IMR-90 (cell line): ENCODE measurements around the gene MEGF11. TPM values are rescaled to one million over a fixed set of nuclear protein-coding genes. Genes with fewer than 3 reads are reported as not detected.

ENCODE experiments used
- ATAC-seq: fragments of 200-7000 bp; cut with Tn5 transposase; 2 replicates; pipeline ENCODE4 v1.9.1; 2020; ENCODE audit warnings: low read depth, mild to moderate bottlenecking, moderate library complexity
- BruUV-seq: library from RNA; stranded (reverse); fragments of 400-500 nt; replicated peaks from 2 replicates; lab custom pipeline; 2021; lab: Mats Ljungman, UMichigan
- CTCF ChIA-PET: fragments of 300-600 bp; formaldehyde crosslinking; extraction: SDS; loops from one replicate; lab custom pipeline; 2021; ENCODE audit warnings: antibody characterized with exemption; lab: Yijun Ruan, JAX
- POLR2A ChIA-PET: fragments of 300-600 bp; sonication (Branson Sonifier 250); formaldehyde crosslinking; loops from one replicate; lab custom pipeline; 2022; ENCODE audit warnings: antibody characterized with exemption; ENCODE audit not compliant: unreplicated experiment; lab: Charles Lee
- DNase-seq: peaks from one replicate; pipeline ENCODE4 v3.0.0; 2013
- H2AFZ ChIP-seq: replicated peaks from 2 replicates; pipeline ENCODE3; 2013; ENCODE audit warnings: low read length, mild to moderate bottlenecking; ENCODE audit not compliant: poor library complexity
- H2AK5ac ChIP-seq: 2 replicates; pipeline ENCODE4 v1.6.1; 2013; ENCODE audit warnings: low read depth, low read length, inconsistent platforms
- H2AK9ac ChIP-seq: replicated peaks from 2 replicates; pipeline ENCODE3; 2013; ENCODE audit warnings: mild to moderate bottlenecking, low read depth, low read length, moderate library complexity; ENCODE audit not compliant: poor library complexity
- H2BK120ac ChIP-seq: 2 replicates; pipeline ENCODE4 v1.6.1; 2013; ENCODE audit warnings: low read depth, low read length, inconsistent platforms
- H2BK15ac ChIP-seq: 3 replicates; pipeline ENCODE4 v1.6.1; 2013; ENCODE audit warnings: low read depth, low read length, inconsistent platforms
- H2BK20ac ChIP-seq: 2 replicates; pipeline ENCODE4 v1.6.1; 2013; ENCODE audit warnings: low read depth, mild to moderate bottlenecking, inconsistent platforms, low read length, moderate library complexity
- H2BK5ac ChIP-seq: 2 replicates; pipeline ENCODE4 v1.6.1; 2013; ENCODE audit warnings: mild to moderate bottlenecking, low read depth, low read length, inconsistent platforms; ENCODE audit not compliant: poor library complexity, severe bottlenecking
- H3K14ac ChIP-seq: replicated peaks from 2 replicates; pipeline ENCODE4 v1.6.1; 2013; ENCODE audit warnings: low read depth, low read length, inconsistent platforms
- H3K18ac ChIP-seq: 2 replicates; pipeline ENCODE4 v1.6.1; 2013; ENCODE audit warnings: low read depth, low read length, control low read depth
- H3K23ac ChIP-seq: 2 replicates; pipeline ENCODE4 v1.6.1; 2013; ENCODE audit warnings: low read depth, low read length, inconsistent platforms
- H3K27ac ChIP-seq: 2 replicates; pipeline ENCODE4 v1.5.1; 2013; ENCODE audit warnings: mild to moderate bottlenecking, control low read depth, low read length; ENCODE audit not compliant: insufficient read depth
- H3K27me3 ChIP-seq: 2 replicates; pipeline ENCODE4 v1.6.1; 2013; ENCODE audit warnings: low read length; ENCODE audit not compliant: control insufficient read depth, insufficient read depth
- H3K36me3 ChIP-seq: 2 replicates; pipeline ENCODE4 v1.6.1; 2013; ENCODE audit warnings: low read length, mixed read lengths; ENCODE audit not compliant: control insufficient read depth, insufficient read depth
- H3K4ac ChIP-seq: 2 replicates; pipeline ENCODE4 v1.6.1; 2013; ENCODE audit warnings: low read depth, low read length, inconsistent platforms
- H3K4me1 ChIP-seq: 2 replicates; pipeline ENCODE4 v1.6.1; 2013; ENCODE audit warnings: low read length, mixed read lengths; ENCODE audit not compliant: control insufficient read depth, insufficient read depth
- H3K4me2 ChIP-seq: 2 replicates; pipeline ENCODE4 v1.6.1; 2013; ENCODE audit warnings: low read depth, mild to moderate bottlenecking, control low read depth, low read length, moderate library complexity
- H3K4me3 ChIP-seq: 2 replicates; pipeline ENCODE4 v1.5.1; 2013; ENCODE audit warnings: low read depth, mild to moderate bottlenecking, control low read depth, low read length, moderate library complexity; ENCODE audit not compliant: insufficient read depth
- H3K56ac ChIP-seq: 2 replicates; pipeline ENCODE4 v1.6.1; 2013; ENCODE audit warnings: low read length, inconsistent platforms; ENCODE audit not compliant: insufficient read depth; ENCODE audit errors: extremely low read depth
- H3K79me1 ChIP-seq, 2 experiments: 2 replicates each; pipeline ENCODE4 v1.6.1; 2013; ENCODE audit warnings: low read length in 2 of 2, inconsistent platforms in 1 of 2, low read depth in 1 of 2
- H3K9ac ChIP-seq: 2 replicates; pipeline ENCODE4 v1.6.1; 2013; ENCODE audit warnings: low read depth, low read length, control low read depth
- H3K9me1 ChIP-seq: 2 replicates; pipeline ENCODE4 v1.6.1; 2013; ENCODE audit warnings: low read length, inconsistent platforms; ENCODE audit not compliant: insufficient read depth
- H3K9me3 ChIP-seq: 2 replicates; pipeline ENCODE4 v1.6.1; 2013; ENCODE audit warnings: low read length; ENCODE audit not compliant: control insufficient read depth, insufficient read depth
- H4K20me1 ChIP-seq: 2 replicates; pipeline ENCODE4 v1.6.1; 2013; ENCODE audit warnings: low read length, inconsistent platforms; ENCODE audit not compliant: insufficient read depth
- H4K5ac ChIP-seq: 2 replicates; pipeline ENCODE4 v1.6.1; 2013; ENCODE audit warnings: mild to moderate bottlenecking, low read depth, low read length, control low read depth
- H4K8ac ChIP-seq, 2 experiments: 2 replicates each; pipeline ENCODE4 v1.6.1; 2013; ENCODE audit warnings: low read depth in 2 of 2, low read length in 2 of 2, control low read depth in 1 of 2, inconsistent platforms in 1 of 2
- H4K91ac ChIP-seq: 2 replicates; pipeline ENCODE4 v1.6.1; 2013; ENCODE audit warnings: low read depth, low read length, inconsistent platforms; ENCODE audit not compliant: insufficient read depth
- RCOR1 ChIP-seq: IDR thresholded peaks from 2 replicates; pipeline ENCODE4 v1.6.1; 2012; ENCODE audit warnings: mild to moderate bottlenecking, low read length, improper control_type of control experiment; ENCODE audit not compliant: insufficient replicate concordance
- whole genome bisulfite sequencing, 2 experiments: methylation state at CpG; one replicate each; pipeline versions ENCODE4 v1.1.5 to v1.1.7; 2013; ENCODE audit warnings: missing lambda C conversion rate in 2 of 2; ENCODE audit not compliant: insufficient read length in 1 of 2; ENCODE audit errors: extremely low coverage in 2 of 2; 5-methylcytosine and 5-hydroxymethylcytosine counted together
- dilution Hi-C: fragments of 300-500 bp; cut with HindIII; formaldehyde crosslinking; loops from one replicate; pipeline ENCODE4 v1.14.3; 2018; ENCODE audit warnings: low sequenced_read_pairs; ENCODE audit not compliant: unreplicated experiment
- in situ Hi-C: fragments of 300-500 bp; cut with MboI; formaldehyde crosslinking; loops from 3 replicates; pipeline ENCODE4 v1.14.3; 2019; ENCODE audit warnings: low sequenced_read_pairs, inconsistent platforms, mixed read lengths
- intact Hi-C: fragments of 100-400 bp; cut with micrococcal nuclease; formaldehyde crosslinking; loops from 2 replicates; pipeline ENCODE4 v1.10.0; 2022
- polyA plus RNA-seq, 3 experiments: library from polyadenylated mRNA; depleted of rRNA; stranded (reverse); fragments of >200 nt; gene quantifications; 2 replicates each; pipeline ENCODE4 v1.2.3, GENCODE V29; 2012; ENCODE audit warnings: low replicate concordance in 1 of 3
- total RNA-seq: library from RNA; depleted of rRNA; stranded (reverse); fragments of >200 nt; gene quantifications from 2 replicates; pipeline ENCODE4 v1.2.3, GENCODE V29; 2012

The MEGF11 gene
- total and polyA plus RNA-seq, 2 of the 4 experiments (the other 2 are of a cell fraction): not detected

GRCh38 chr15:66195621-66196230 is 57.8 kb downstream of the MEGF11 start:
- in situ Hi-C loops (no loop called here), dilution Hi-C loops (no loop called here), intact Hi-C loops (no loop called here)
- Histone ChIP-seq H3K9me3 (no peaks in the 10 kb centered on the region), H2BK15ac (no peak overlapping the region), H3K9me1 (no peaks in the 10 kb centered on the region), H3K14ac (no peak overlapping the region), H3K4ac (no peak overlapping the region), H4K20me1 (no peaks in the 10 kb centered on the region), H3K27ac (no peak overlapping the region), H2BK5ac (no peak overlapping the region), H3K9ac (no peak overlapping the region), H3K79me1 (no peaks in the 10 kb centered on the region), H4K91ac (no peak overlapping the region), H2BK20ac (no peak overlapping the region), H3K27me3 (peaks cover under 1% of the 10 kb centered on the region), H3K4me1 (no peaks in the 10 kb centered on the region), H3K36me3 (no peaks in the 10 kb centered on the region), H3K56ac (no peak overlapping the region), H3K4me2 (no peak overlapping the region), H2BK120ac (no peak overlapping the region), H4K8ac (no peak overlapping the region), H2AK9ac (no peak overlapping the region), H4K5ac (no peak overlapping the region), H3K23ac (no peak overlapping the region), H2AK5ac (no peak overlapping the region), H2AFZ (no peak overlapping the region), H3K18ac (no peak overlapping the region), H3K4me3 (no peak overlapping the region)
- DNase-seq: no peak
- 77% methylated on average over 6 of the region's 10 CpGs; no CpG with 5 or more reads in 1 of the 2 experiments for WGBS, 2 experiments
- no TSS peak for BruUV-seq
- POLR2A ChIA-PET: no interaction called here
- TF ChIP-seq RCOR1: no peak
- ATAC-seq: no peak
- CTCF ChIA-PET: no interaction called here
